Measurements from ENCODE around the gene APOL2.

DNA sequence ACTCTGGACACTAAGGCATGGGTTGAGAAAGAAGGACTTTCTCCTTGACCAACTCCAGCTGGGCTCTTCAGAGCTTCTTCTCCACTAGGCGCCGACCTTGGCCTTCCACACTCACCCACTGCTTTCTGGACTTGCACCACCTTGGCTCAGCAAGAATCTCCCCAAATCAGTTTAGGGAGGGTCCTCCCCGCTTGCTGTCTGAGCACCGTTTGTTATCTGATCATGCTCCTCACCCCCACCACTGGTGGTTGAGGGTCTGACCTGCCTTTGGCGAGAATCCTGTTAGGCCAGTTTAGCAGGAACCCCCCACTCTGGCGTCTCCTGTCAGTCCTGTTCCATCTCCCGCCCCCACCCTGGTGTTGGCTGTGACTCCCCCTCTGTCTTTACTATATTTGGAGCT lies 10.4 kb downstream of the APOL2 start:
- TF ChIP-seq, protein P1, sequence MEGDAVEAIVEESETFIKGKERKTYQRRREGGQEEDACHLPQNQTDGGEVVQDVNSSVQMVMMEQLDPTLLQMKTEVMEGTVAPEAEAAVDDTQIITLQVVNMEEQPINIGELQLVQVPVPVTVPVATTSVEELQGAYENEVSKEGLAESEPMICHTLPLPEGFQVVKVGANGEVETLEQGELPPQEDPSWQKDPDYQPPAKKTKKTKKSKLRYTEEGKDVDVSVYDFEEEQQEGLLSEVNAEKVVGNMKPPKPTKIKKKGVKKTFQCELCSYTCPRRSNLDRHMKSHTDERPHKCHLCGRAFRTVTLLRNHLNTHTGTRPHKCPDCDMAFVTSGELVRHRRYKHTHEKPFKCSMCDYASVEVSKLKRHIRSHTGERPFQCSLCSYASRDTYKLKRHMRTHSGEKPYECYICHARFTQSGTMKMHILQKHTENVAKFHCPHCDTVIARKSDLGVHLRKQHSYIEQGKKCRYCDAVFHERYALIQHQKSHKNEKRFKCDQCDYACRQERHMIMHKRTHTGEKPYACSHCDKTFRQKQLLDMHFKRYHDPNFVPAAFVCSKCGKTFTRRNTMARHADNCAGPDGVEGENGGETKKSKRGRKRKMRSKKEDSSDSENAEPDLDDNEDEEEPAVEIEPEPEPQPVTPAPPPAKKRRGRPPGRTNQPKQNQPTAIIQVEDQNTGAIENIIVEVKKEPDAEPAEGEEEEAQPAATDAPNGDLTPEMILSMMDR (IDR thresholded peaks at IDR 0.05; ENCODE audit: poor library complexity, severe bottlenecking), result no peak
- TF ChIP-seq POLR2AphosphoS5 (IDR thresholded peaks at IDR 0.05) (no peak), EP300 (conservative IDR thresholded peaks at IDR 0.05; ENCODE audit: poor library complexity, severe bottlenecking) (no peak), TAF1 (IDR thresholded peaks at IDR 0.05; ENCODE audit: low read depth) (no peak), SMC3 (conservative IDR thresholded peaks at IDR 0.05; ENCODE audit: poor library complexity) (no peak), EZH2 (IDR thresholded peaks at IDR 0.05; ENCODE audit: borderline replicate concordance, insufficient read depth, low read length, poor library complexity, severe bottlenecking) (no peak), RAD21 (conservative IDR thresholded peaks at IDR 0.05) (no peak), MXI1 (conservative IDR thresholded peaks at IDR 0.05; ENCODE audit: poor library complexity, severe bottlenecking) (no peak)
- TF ChIP-seq, protein P2, sequence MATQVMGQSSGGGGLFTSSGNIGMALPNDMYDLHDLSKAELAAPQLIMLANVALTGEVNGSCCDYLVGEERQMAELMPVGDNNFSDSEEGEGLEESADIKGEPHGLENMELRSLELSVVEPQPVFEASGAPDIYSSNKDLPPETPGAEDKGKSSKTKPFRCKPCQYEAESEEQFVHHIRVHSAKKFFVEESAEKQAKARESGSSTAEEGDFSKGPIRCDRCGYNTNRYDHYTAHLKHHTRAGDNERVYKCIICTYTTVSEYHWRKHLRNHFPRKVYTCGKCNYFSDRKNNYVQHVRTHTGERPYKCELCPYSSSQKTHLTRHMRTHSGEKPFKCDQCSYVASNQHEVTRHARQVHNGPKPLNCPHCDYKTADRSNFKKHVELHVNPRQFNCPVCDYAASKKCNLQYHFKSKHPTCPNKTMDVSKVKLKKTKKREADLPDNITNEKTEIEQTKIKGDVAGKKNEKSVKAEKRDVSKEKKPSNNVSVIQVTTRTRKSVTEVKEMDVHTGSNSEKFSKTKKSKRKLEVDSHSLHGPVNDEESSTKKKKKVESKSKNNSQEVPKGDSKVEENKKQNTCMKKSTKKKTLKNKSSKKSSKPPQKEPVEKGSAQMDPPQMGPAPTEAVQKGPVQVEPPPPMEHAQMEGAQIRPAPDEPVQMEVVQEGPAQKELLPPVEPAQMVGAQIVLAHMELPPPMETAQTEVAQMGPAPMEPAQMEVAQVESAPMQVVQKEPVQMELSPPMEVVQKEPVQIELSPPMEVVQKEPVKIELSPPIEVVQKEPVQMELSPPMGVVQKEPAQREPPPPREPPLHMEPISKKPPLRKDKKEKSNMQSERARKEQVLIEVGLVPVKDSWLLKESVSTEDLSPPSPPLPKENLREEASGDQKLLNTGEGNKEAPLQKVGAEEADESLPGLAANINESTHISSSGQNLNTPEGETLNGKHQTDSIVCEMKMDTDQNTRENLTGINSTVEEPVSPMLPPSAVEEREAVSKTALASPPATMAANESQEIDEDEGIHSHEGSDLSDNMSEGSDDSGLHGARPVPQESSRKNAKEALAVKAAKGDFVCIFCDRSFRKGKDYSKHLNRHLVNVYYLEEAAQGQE (IDR thresholded peaks at IDR 0.05; ENCODE audit: borderline replicate concordance), result no peak
